H1 (cell line): ENCODE results near the gene CALD1. TPM values are rescaled to one million over a fixed set of nuclear protein-coding genes. Genes with fewer than 3 reads are reported as not detected.

Experiments used
- CTCF ChIA-PET: fragments of 300-600 bp; sonication (Branson Sonifier 250); formaldehyde crosslinking; loops from one replicate; lab custom pipeline; 2021; ENCODE audit not compliant: partially characterized antibody; lab: Charles Lee
- POLR2A ChIA-PET: fragments of 300-600 bp; sonication (Branson Sonifier 250); formaldehyde crosslinking; loops from one replicate; lab custom pipeline; 2021; ENCODE audit warnings: inconsistent platforms; ENCODE audit not compliant: partially characterized antibody; lab: Charles Lee
- DNase-seq, 2 experiments: peaks; one replicate each; pipeline versions ENCODE4 v3.0.0 to v3.0.0-alpha.2; 2010 to 2022; ENCODE audit warnings: low spot score in 2 of 2, low read depth in 1 of 2, mixed read lengths in 1 of 2
- FAIRE-seq: peaks from 2 replicates; lab custom pipeline; 2011; peaks lifted over from hg19 to GRCh38; lab: Jason Lieb, UNC
- H2AFZ ChIP-seq: 2 replicates; pipeline ENCODE4 v1.8.1; 2012; ENCODE audit warnings: low read length, inconsistent platforms
- H2AK5ac ChIP-seq: 2 replicates; pipeline ENCODE4 v1.6.1; 2013; ENCODE audit warnings: low read depth, low read length
- H2BK120ac ChIP-seq: replicated peaks from 2 replicates; pipeline ENCODE3; 2013; ENCODE audit warnings: low read depth, low read length, inconsistent platforms
- H2BK12ac ChIP-seq: 2 replicates; pipeline ENCODE4 v1.6.1; 2013; ENCODE audit warnings: low read depth, low read length
- H2BK15ac ChIP-seq: 2 replicates; pipeline ENCODE4 v1.6.1; 2013; ENCODE audit warnings: low read length
- H2BK20ac ChIP-seq: 2 replicates; pipeline ENCODE4 v1.6.1; 2013; ENCODE audit warnings: low read length
- H2BK5ac ChIP-seq: 2 replicates; pipeline ENCODE4 v1.6.1; 2013; ENCODE audit warnings: low read depth, low read length
- H3K14ac ChIP-seq: 2 replicates; pipeline ENCODE4 v1.6.1; 2013; ENCODE audit warnings: inconsistent platforms; ENCODE audit not compliant: insufficient read length
- H3K18ac ChIP-seq: 2 replicates; pipeline ENCODE4 v1.6.1; 2013; ENCODE audit warnings: low read length; ENCODE audit errors: extremely low read depth
- H3K23ac ChIP-seq: 2 replicates; pipeline ENCODE4 v1.6.1; 2013; ENCODE audit warnings: inconsistent platforms; ENCODE audit not compliant: insufficient read length
- H3K23me2 ChIP-seq: 2 replicates; pipeline ENCODE4 v1.6.1; 2013; ENCODE audit warnings: low read depth, low read length
- H3K27ac ChIP-seq: 2 replicates; pipeline ENCODE4 v1.6.1; 2011; ENCODE audit warnings: low read depth, low read length, inconsistent platforms
- H3K27me3 ChIP-seq, 4 experiments: replicated peaks in 1 of 4; 1 replicate in 1 of 4; 2 replicates in 3 of 4; pipeline versions ENCODE4 v1.6.1 to v1.8.1; 2011 to 2013; ENCODE audit warnings: low read length in 3 of 4, mild to moderate bottlenecking in 3 of 4, inconsistent platforms in 2 of 4, mixed read lengths in 2 of 4, moderate library complexity in 1 of 4; ENCODE audit not compliant: control insufficient read depth in 3 of 4, insufficient read depth in 3 of 4; ENCODE audit errors: extremely low read depth in 1 of 4
- H3K36me3 ChIP-seq, 4 experiments: 2 replicates each; pipeline versions ENCODE4 v1.6.1 to v1.8.1; 2011 to 2013; ENCODE audit warnings: mild to moderate bottlenecking in 4 of 4, low read length in 3 of 4, moderate library complexity in 2 of 4, control low read depth in 1 of 4, inconsistent platforms in 1 of 4; ENCODE audit not compliant: insufficient read depth in 4 of 4, control insufficient read depth in 2 of 4
- H3K4ac ChIP-seq: replicated peaks from 2 replicates; pipeline ENCODE3; 2013; ENCODE audit warnings: low read length, low read depth, mixed read lengths, inconsistent platforms; ENCODE audit not compliant: insufficient read length
- H3K4me1 ChIP-seq, 4 experiments: replicated peaks in 1 of 4; 1 replicate in 1 of 4; 2 replicates in 3 of 4; pipeline versions ENCODE4 v1.6.1 to v1.8.1; 2011 to 2013; ENCODE audit warnings: low read length in 3 of 4, inconsistent platforms in 2 of 4, mixed read lengths in 1 of 4; ENCODE audit not compliant: insufficient read depth in 4 of 4, control insufficient read depth in 3 of 4
- H3K4me2 ChIP-seq, 2 experiments: 2 replicates each; pipeline versions ENCODE4 v1.6.1 to v1.8.1; 2011 to 2013; ENCODE audit warnings: low read depth in 2 of 2, low read length in 2 of 2, control low read depth in 1 of 2, inconsistent platforms in 1 of 2, mild to moderate bottlenecking in 1 of 2; ENCODE audit not compliant: insufficient read depth in 1 of 2
- H3K4me3 ChIP-seq, 4 experiments: fragments of 200-600, 300-600 bp in 1 of 4; sonication (generic), shearing (Covaris generic), sonication (Bioruptor Twin) in 1 of 4; 2 replicates each; pipeline versions ENCODE4 v1.5.1 to v1.8.1; 2011 to 2016; ENCODE audit warnings: low read length in 4 of 4, low read depth in 3 of 4, control low read depth in 2 of 4, inconsistent platforms in 2 of 4, mild to moderate bottlenecking in 2 of 4, mixed read lengths in 1 of 4, moderate library complexity in 1 of 4; ENCODE audit not compliant: insufficient read depth in 2 of 4; ENCODE audit errors: extremely low read depth in 1 of 4
- H3K56ac ChIP-seq: replicated peaks from 2 replicates; pipeline ENCODE3; 2013; ENCODE audit warnings: low read depth, mild to moderate bottlenecking, mixed read lengths, low read length, inconsistent platforms; ENCODE audit not compliant: insufficient read length
- H3K79me1 ChIP-seq: 2 replicates; pipeline ENCODE4 v1.6.1; 2013; ENCODE audit warnings: low read depth, low read length, control low read depth
- H3K79me2 ChIP-seq, 2 experiments: 2 replicates each; pipeline versions ENCODE4 v1.6.1 to v1.8.1; 2012 to 2013; ENCODE audit warnings: low read length in 2 of 2, mild to moderate bottlenecking in 2 of 2, inconsistent platforms in 1 of 2; ENCODE audit not compliant: insufficient read depth in 2 of 2, control insufficient read depth in 1 of 2
- H3K9ac ChIP-seq, 4 experiments: replicated peaks in 1 of 4; 1 replicate in 1 of 4; 2 replicates in 3 of 4; pipeline versions ENCODE4 v1.6.1 to v1.8.1; 2011 to 2013; ENCODE audit warnings: low read depth in 3 of 4, low read length in 3 of 4, control low read depth in 2 of 4, mild to moderate bottlenecking in 2 of 4, moderate library complexity in 2 of 4, inconsistent platforms in 1 of 4; ENCODE audit errors: extremely low read depth in 1 of 4
- H3K9me3 ChIP-seq, 2 experiments: 2 replicates each; pipeline versions ENCODE4 v1.6.1 to v1.8.1; 2012 to 2013; ENCODE audit warnings: mild to moderate bottlenecking in 2 of 2, moderate library complexity in 2 of 2, control low read depth in 1 of 2, inconsistent platforms in 1 of 2, low read depth in 1 of 2, low read length in 1 of 2, mixed read lengths in 1 of 2; ENCODE audit not compliant: insufficient read depth in 2 of 2
- H4K20me1 ChIP-seq, 2 experiments: replicated peaks in 1 of 2; 2 replicates each; pipeline versions ENCODE3 to v1.8.1; 2011 to 2013; ENCODE audit warnings: inconsistent platforms in 2 of 2, low read length in 2 of 2, mild to moderate bottlenecking in 1 of 2; ENCODE audit not compliant: insufficient read depth in 2 of 2, control insufficient read depth in 1 of 2
- H4K5ac ChIP-seq: 2 replicates; pipeline ENCODE4 v1.6.1; 2013; ENCODE audit warnings: low read length, low read depth, mixed read lengths, inconsistent platforms; ENCODE audit not compliant: insufficient read length
- H4K8ac ChIP-seq: 2 replicates; pipeline ENCODE4 v1.8.0; 2013; ENCODE audit warnings: mild to moderate bottlenecking, moderate library complexity, low read length, inconsistent platforms; ENCODE audit not compliant: insufficient read depth; ENCODE audit errors: extremely low read depth
- H4K91ac ChIP-seq: replicated peaks from 2 replicates; pipeline ENCODE3; 2013; ENCODE audit warnings: low read length, mixed read lengths, inconsistent platforms; ENCODE audit not compliant: insufficient read length
- ASH2L ChIP-seq: fragments of 200-600, 300-600 bp; sonication (generic); IDR thresholded peaks from one replicate; pipeline ENCODE4 v1.7.1; 2017; ENCODE audit warnings: low read length
- CTBP2 ChIP-seq: IDR thresholded peaks from 2 replicates; pipeline ENCODE4 v1.7.0; 2011; ENCODE audit warnings: borderline replicate concordance, mild to moderate bottlenecking, moderate library complexity, mixed read lengths, low read length; ENCODE audit not compliant: insufficient read depth, insufficient read length
- GABPA ChIP-seq: IDR thresholded peaks from 2 replicates; pipeline ENCODE4 v1.6.1; 2011; ENCODE audit warnings: mild to moderate bottlenecking, low read length, moderate library complexity, borderline replicate concordance; ENCODE audit not compliant: insufficient read depth
- JUN ChIP-seq: IDR thresholded peaks from 2 replicates; pipeline ENCODE4 v1.6.1; 2011; ENCODE audit warnings: low read depth, mild to moderate bottlenecking, improper control_type of control experiment, low read length
- RFX5 ChIP-seq: IDR thresholded peaks from 2 replicates; pipeline ENCODE4 v1.6.1; 2011; ENCODE audit warnings: low read depth, low read length, improper control_type of control experiment, borderline replicate concordance
- RXRA ChIP-seq: IDR thresholded peaks from 2 replicates; pipeline ENCODE4 v1.6.1; 2011; ENCODE audit warnings: low read depth, mild to moderate bottlenecking, low read length, moderate library complexity; ENCODE audit not compliant: insufficient read depth
- SAP30 ChIP-seq: fragments of 300-600 bp; sonication (generic); IDR thresholded peaks from 2 replicates; pipeline ENCODE4 v1.7.1; 2012; ENCODE audit warnings: low read length, moderate library complexity, mild to moderate bottlenecking, inconsistent platforms; ENCODE audit not compliant: insufficient read depth, insufficient replicate concordance
- SIX5 ChIP-seq: IDR thresholded peaks from 2 replicates; pipeline ENCODE4 v1.6.1; 2011; ENCODE audit warnings: mild to moderate bottlenecking, low read depth, low read length
- SP2 ChIP-seq: IDR thresholded peaks from 2 replicates; pipeline ENCODE4 v1.6.1; 2012; ENCODE audit warnings: mild to moderate bottlenecking, low read length, inconsistent platforms
- SUZ12 ChIP-seq: fragments of 200-600 bp; sonication (generic); IDR thresholded peaks from 2 replicates; pipeline ENCODE4 v1.6.1; 2012; ENCODE audit warnings: mild to moderate bottlenecking, inconsistent platforms, low read length, moderate library complexity, mixed read lengths
- TCF12 ChIP-seq: IDR thresholded peaks from 2 replicates; pipeline ENCODE4 v1.6.1; 2011; ENCODE audit warnings: low read depth, mild to moderate bottlenecking, low read length
- USF2 ChIP-seq: IDR thresholded peaks from 2 replicates; pipeline ENCODE4 v1.6.1; 2011; ENCODE audit warnings: low read length, improper control_type of control experiment
- ZNF274 ChIP-seq: IDR thresholded peaks from 2 replicates; pipeline ENCODE4 v1.7.0; 2012; ENCODE audit warnings: low read length, borderline replicate concordance; ENCODE audit errors: extremely low read depth
- WGBS, 2 experiments: shearing (Covaris generic) in 1 of 2; methylation state at CpG; one replicate each; pipeline versions ENCODE4 v1.1.6 to v1.1.7; 2013 to 2015; ENCODE audit warnings: low lambda C conversion rate in 2 of 2, mixed read lengths in 2 of 2, inconsistent platforms in 1 of 2, low coverage in 1 of 2, missing lambda C conversion rate in 1 of 2; ENCODE audit not compliant: insufficient replicate concordance in 2 of 2, insufficient coverage in 1 of 2, insufficient read length in 1 of 2; ENCODE audit errors: extremely low coverage in 1 of 2, missing lambda C conversion rate in 1 of 2; 5-methylcytosine and 5-hydroxymethylcytosine counted together
- polyA plus RNA-seq, 7 experiments: library from polyadenylated mRNA; depleted of rRNA in 3 of 7; stranded (reverse) in 5 of 7; unstranded in 2 of 7; fragments of >200 nt in 5 of 7; fragments of 200-250 nt in 2 of 7; gene quantifications; 1 replicate in 5 of 7; 2 replicates in 1 of 7; 4 replicates in 1 of 7; pipeline versions ENCODE4 v1.2.1 to v1.2.3, GENCODE V29; 2011 to 2013; ENCODE audit warnings: missing spikeins in 2 of 7, mixed read lengths in 2 of 7
- total RNA-seq: library from RNA; stranded (reverse); fragmentation: NEBNext Ultra II Directional; extraction: Animal tissue kit (Norgen Biotek cat#: 25700); gene quantifications from 2 replicates; pipeline ENCODE4 v1.2.1, GENCODE V29; 2021

Gene CALD1
- total and polyA plus RNA-seq, 2 of the 8 experiments (the other 6 are each of a cell fraction or from before 2014, with no cell fraction given) = 34.3 to 177 TPM

GRCh38 chr7:134966691-134967090 lies 187.3 kb downstream of the CALD1 start:
- TF ChIP-seq SAP30 (no peak), JUN (no peak), RFX5 (no peak), RXRA (no peak), SUZ12 (no peak), SP2 (no peak), ASH2L (no peak), SIX5 (no peak), USF2 (no peak), GABPA (no peak), ZNF274 (no peak), CTBP2 (no peak), TCF12 (no peak)
- ChIA-PET POLR2A (interaction anchor here (1.8 kb wide), 1 partner anchor 20 kb away, joined by 6 read pairs; the partner anchor contains the start of gene AGBL3), CTCF (interaction anchor here (1.0 to 1.4 kb wide), 3 partner anchors 243 to 345 kb away, joined by 3 to 4 read pairs (median 4); no protein-coding TSS in a partner anchor)
- no peak overlapping the region for H3K23ac ChIP-seq
- peaks cover 0 to 24% (median 12%) of the 10 kb centered on the region in 4 experiments; a peak in 6 of 8 replicates for H3K36me3 ChIP-seq
- no peaks in the 10 kb centered on the region for H3K9me3 ChIP-seq
- no peak overlapping the region for H4K8ac ChIP-seq
- H3K4me3 ChIP-seq = no peak overlapping the region
- H4K5ac ChIP-seq = no peak overlapping the region
- H3K9ac ChIP-seq = no peak overlapping the region
- H4K20me1 ChIP-seq = no peaks in the 10 kb centered on the region
- no peak overlapping the region for H2AK5ac ChIP-seq
- DNase-seq (no peak), FAIRE-seq (no peak)
- no peaks in the 10 kb centered on the region for H3K27me3 ChIP-seq
- no peak overlapping the region for H2BK15ac ChIP-seq
- H3K4me1 ChIP-seq = no peaks in the 10 kb centered on the region
- 86% methylated on average over 3 of the region's 3 CpGs; no CpG with 5 or more reads in 1 of the 2 experiments for WGBS, 2 experiments
- H3K14ac ChIP-seq = no peak overlapping the region
- H3K27ac ChIP-seq = no peak overlapping the region
- H3K23me2 ChIP-seq = no peaks in the 10 kb centered on the region
- H3K56ac ChIP-seq = no peak overlapping the region
- H3K79me1 ChIP-seq = no peaks in the 10 kb centered on the region
- no peak overlapping the region for H2BK120ac ChIP-seq
- H2BK5ac ChIP-seq = no peak overlapping the region
- H3K4me2 ChIP-seq = no peak overlapping the region
- no peak overlapping the region for H2BK20ac ChIP-seq
- no peak overlapping the region for H4K91ac ChIP-seq
- H3K4ac ChIP-seq = no peak overlapping the region
- no peaks in the 10 kb centered on the region for H3K79me2 ChIP-seq
- no peak overlapping the region for H2BK12ac ChIP-seq
- H3K18ac ChIP-seq = no peak overlapping the region
- H2AFZ ChIP-seq = no peak overlapping the region
